GM18511 (cell line): ENCODE measurements around the gene F3.
"Not testable (repeated sequence)": the region's sequence is repeated elsewhere in the genome, so short reads cannot be mapped to it uniquely, and the experiment has no call there.

ENCODE experiments used
- ATAC-seq: cut with Tn5 transposase; IDR thresholded peaks from one replicate; pipeline ENCODE4 v1.9.1; 2021; ENCODE audit warnings: mild to moderate bottlenecking, moderate library complexity; ENCODE audit not compliant: unreplicated experiment

Gene F3

DNA sequence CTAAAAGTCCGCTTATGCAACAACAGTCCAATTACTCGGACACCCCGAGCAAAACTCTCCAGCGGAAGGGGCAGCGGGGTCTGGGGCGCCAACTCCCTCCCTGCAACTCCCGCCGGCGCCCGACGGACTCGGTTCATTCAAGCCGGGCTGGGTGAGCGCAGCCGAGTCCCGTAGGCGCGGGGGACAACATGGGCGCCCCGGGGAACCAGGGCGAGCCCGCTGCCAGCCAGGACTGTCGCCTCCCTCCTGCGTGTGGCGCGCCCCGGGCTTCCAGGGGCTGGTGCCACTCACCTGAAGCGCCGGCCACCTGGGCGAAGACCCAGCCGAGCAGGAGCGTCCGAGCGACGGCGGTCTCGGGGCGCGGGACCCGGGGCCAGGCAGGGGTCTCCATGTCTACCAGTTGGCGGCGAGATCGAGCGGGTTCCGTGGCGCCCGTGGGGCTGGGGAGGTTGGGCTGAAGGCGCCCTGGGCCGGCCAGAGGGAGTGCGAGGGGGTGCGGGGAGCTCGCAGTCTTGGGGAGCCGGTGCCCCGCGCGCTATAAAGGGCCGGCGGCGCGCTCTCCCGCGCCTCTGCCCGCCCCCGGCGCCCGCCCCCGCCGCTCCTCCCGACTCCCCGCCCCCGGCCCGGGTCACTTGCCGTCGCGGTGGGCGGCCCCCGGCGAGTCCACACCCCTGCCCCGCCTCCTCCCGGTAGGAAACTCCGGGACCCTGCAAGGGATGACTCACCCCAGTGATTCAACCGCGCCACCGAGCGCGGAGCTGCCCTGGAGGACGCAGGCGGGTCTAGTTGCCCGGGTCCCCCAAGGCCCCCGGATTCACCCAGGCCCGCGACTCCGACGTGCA is at the start of gene F3:
TSS of gene F3 (minus strand) at position 514 of the 842 bp plus-strand sequence. CDS start at position 391, 123 bp downstream.
- peak; percentile 86 for ATAC-seq

DNA sequence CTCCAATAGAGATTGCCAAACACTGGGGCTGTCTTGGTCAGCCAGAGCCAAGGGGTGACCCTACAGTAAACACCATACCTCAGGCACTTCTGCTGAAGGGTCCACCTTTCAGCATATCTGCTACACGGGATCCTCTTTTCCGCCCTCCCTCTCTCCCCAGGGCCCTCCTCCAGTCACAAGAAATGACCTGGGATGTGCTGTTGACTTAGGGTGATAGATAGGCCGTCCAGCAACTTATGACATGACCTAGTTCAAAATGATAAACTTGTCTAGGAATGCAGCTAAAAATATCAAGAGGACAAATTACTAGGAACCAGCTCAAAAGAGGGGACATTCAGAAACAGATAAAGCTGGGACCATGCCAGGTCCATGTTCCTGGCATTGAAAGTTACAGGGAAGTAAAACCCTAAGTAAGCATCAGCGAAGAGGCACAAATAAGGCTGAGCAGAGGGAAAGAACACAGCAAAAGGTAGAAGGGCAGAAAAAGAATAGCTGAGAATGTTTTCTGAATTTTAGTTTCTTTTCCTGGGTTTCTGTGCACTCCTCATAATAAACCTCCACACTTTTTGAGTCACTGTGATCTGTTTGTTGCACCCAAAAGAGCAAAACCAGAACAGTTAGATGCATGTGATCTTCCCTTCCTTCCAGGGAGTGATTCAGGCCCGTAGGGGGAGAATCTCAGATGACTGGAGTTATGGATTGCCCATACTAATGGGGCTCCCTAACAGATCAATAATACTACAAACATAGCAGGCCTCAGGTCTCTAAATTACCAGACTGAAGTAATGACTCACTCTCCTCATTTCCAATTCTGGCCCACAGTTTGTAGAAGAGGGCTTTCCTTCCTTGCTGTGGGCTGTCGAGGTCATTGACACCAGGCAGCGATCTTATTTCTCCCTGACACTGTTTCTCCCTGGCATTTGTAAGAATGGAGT is 48.9 kb upstream of the F3 start:
- ATAC-seq, result no peak

DNA sequence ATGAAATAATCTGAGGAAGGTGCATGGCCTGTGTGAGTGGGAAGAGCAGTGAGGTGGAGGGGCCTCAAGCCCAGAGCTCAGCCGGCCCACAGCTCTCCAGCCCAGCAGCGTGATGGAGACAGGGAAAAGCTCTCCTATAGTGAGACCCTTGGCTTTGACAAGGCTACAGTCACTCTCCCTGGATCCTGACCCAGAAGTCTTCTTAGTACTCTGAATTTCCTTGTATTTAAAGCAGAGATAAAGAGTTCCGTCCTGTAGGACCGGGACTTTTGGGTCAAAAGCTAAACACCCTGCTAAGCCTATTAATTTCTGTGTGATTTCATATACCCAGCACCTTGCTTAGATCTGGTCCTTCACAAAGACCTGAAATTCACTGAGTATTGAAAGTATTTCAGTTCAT is 48.2 kb upstream of the F3 start:
- no peak for ATAC-seq

DNA sequence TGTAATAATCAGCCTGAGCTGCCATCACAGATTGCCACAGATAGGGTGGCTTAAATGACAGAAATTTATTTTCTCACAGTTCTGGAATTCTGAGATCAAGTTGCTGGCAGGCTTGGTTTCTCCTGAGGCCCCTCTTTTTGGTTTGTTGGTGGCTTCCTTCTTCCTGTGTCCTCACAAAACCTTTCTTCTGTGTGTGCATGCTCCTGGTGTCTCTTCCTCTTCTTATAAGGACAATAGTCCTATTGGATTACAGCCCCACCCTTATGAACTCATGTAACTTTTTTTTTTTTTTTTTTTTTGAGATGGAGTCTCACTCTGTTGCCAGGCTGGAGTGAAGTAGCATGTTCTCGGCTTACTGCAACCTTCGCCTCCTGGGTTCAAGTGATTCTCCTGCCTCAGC is 41.0 kb upstream of the F3 start:
- no peak for ATAC-seq

DNA sequence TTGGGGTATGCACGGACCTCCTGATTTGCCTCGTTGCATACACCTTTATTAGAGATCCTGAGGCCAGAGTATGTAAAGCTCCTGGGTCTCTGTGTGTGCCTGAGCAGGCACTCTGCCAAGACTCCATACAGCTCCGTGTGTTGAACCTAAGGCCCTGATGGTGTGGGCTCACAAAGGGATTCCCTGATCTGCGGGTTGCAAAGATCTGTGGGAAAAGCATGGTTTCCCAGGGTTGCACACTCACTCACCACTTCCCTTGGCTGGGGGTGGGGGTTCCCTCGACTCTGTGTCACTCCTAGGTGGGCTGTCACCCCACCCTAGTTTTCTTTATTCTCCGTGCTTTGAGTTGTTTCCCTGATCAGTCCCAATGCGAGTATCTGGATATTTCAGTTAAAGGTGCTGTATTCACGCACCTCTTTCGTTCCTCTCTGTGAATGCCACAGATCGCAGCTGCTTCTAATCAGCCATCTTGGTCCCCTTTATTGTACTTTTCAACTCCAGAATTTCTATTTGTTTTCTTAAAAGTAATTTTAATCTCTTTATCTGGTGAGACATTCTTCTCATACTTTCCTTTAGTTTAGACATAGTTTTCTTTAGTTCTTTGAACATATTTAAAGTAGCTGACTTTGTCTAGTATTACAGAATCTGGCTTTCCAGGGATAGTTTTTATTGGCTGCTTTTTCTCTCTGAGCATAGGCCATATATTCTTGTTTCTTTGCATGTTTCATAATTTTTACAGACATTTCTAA is 39.0 kb upstream of the F3 start:
- no peak for ATAC-seq

DNA sequence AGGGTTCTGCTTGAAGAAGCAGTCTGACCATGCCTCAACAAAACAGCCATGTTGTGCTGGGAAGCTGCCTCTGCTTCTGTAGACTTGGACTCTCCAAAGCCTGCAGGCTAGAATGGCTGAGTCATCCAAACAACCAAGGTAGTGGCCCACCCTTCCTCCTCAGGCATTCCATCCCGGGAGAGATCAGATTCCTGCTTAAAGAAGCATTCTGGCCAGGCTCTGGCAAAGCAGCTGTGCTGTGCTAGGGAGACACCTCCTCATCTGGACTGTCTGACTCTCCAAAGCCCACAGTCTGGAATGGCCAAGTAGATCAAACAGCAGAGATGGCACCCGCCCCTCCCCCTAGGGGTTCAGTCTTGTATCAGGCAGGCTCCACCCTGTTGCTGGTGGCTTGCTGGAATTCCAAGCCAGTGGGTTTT is 38.3 kb upstream of the F3 start:
- no peak for ATAC-seq

DNA sequence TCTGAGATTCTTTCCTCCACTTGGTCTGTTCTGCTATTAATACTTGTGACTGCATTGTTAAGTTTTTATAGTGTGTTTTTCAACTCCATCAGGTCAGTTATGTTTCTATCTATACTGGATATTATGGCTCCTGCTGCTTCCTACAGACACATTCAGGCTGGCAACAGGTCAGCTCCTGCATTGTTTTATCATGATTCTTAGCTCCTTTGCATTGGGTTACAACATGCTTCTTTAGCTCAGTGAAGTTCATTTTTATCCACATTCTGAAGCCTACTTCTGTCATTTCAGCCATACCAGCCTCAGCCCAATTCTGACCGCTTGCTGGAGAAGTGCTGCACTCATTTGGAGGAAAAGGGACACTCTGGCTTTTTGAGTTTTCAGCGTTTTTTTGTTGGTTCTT is 37.3 kb upstream of the F3 start:
- ATAC-seq, result no peak

DNA sequence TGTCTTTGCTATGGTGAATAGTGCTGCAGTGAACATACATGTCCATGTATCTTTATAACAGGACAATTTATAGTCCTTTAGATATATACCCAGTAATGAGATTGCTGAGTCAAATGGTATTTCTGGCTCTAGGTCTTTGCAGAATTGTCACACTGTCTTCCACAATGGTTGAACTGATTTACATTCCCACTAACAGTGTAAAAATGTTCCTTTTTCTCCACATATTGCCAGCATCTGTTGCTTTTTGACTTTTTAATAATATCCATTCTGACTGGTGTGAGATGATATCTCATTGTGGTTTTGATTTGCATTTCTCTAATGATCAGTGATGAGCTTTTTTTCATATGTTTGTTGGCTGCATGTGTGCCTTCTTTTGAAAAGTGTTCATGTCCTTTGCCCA is 32.4 kb upstream of the F3 start:
- not testable (repeated sequence) for ATAC-seq

DNA sequence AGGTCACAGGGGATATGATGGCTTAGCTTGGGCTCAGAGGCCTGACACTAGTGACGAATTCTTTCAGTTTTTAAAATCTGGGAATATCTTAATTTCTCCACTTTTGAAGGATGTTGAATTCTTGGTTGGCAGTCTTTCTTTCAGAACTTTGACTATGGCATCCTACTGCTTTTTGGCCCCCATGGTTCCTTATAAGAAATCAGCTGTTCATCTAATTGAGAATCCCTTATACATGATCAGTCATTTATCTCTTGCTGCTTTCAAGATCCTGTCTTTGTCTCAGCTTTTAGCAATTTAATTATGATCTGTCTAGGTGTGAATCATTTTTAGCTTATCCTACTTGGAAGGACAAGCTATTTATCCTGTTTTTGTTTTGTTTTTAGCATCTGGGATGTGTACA is 31.2 kb upstream of the F3 start:
- ATAC-seq, result no peak

DNA sequence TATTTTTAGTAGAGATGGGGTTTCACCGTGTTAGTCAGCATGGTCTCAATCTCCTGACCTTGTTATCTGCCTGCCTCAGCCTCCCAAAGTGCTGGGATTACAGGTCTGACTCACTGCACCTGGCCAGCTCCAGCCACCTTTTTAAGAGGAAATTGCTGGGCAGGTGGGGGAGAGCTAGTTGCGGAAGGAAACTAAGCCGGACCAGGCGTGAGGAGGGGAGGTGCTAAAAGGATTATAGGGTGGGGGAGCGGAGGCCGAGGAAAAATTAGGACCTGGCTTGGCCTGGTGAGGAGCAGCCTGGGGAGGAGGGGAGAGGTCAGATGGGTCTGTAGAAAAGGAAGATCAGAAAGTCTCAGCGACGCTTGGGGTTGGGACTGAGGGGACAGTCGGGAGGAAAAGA is 29.4 kb upstream of the F3 start:
- ATAC-seq, result not testable (repeated sequence)

DNA sequence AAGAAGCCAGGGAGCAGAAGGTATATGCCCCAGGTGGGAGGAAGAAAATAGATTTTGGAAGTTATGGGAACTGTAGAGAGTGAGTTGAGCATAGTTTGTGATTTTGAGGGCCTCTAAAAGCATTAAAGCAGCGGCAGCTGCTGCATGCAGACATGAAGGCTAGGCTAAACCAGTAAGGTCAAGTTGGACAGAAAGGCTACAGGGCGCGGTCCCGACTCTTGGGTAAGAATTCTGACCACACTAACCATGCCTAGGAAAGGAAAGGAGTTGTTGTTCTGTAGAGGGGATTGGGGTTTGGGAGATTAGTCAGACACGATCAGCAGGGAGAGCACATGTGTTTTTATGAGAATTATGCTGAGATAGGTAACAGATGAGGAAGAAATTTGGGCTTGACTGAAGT is 27.2 kb upstream of the F3 start:
- ATAC-seq, result not testable (repeated sequence)

DNA sequence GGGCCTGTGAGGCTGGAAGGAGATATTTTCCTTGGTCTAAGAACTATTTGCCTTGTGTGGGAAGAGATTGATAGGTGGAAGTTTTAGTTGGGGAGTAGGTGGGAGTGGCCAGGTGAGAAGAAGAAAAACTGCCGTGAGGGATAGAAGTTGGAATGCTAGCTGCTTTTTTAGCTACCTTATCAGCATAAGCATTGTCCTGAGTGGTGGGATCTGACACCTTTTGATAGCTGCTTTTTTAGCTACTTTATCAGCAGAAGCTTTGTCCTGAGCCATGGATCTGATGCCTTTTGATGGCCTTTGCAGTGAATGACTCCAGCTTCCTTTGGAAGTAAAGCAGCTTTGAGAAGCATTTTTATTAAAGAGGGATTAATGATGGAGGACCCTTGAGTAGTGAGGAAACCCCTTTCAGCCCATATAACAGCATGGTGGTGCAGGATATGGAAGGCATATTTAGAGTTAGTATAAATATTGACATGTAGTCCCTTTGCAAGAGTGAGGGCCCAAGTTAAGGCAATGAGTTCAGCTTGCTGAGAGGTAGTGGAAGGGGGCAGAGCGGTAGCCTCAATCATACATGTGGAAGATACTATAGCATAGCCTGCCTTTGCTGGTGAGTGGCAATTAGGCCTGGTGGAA is 26.5 kb upstream of the F3 start:
- not testable (repeated sequence) for ATAC-seq

DNA sequence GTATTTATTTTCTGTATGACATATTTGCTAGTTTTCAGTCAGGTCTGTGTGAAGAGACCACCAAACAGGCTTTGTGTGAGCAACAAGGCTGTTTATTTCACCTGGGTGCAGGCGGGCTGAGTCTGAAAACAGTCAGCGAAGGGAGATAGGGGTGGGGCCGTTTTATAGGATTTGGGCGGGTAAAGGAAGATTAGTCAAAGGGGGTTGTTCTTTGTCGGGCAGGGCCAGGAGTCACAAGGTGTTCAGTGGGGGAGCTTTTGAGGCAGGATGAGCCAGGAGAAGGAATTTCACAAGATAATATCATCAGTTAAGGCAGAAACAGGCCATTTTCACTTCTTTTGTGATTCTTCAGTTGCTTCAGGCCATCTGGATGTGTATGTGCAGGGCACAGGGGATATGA is 24.9 kb upstream of the F3 start:
- not testable (repeated sequence) for ATAC-seq

DNA sequence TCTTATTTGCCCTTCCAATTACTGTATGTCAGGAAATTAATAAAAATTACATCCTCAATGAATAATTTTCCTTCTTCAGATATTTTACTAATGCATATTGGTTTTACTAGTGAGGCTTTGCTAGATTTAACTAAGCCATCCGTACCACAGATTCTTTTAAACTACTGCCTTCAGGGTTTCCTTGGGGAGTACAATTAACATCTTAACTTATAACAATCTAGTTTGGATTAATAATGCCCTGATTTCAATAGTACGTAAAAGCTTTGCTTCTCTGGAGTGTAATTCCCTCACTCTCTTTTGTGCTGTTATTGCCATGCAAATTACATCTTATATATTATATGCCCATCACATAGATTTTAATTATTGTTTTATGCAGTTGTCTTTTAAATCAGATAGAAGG is 24.3 kb upstream of the F3 start:
- no peak for ATAC-seq

DNA sequence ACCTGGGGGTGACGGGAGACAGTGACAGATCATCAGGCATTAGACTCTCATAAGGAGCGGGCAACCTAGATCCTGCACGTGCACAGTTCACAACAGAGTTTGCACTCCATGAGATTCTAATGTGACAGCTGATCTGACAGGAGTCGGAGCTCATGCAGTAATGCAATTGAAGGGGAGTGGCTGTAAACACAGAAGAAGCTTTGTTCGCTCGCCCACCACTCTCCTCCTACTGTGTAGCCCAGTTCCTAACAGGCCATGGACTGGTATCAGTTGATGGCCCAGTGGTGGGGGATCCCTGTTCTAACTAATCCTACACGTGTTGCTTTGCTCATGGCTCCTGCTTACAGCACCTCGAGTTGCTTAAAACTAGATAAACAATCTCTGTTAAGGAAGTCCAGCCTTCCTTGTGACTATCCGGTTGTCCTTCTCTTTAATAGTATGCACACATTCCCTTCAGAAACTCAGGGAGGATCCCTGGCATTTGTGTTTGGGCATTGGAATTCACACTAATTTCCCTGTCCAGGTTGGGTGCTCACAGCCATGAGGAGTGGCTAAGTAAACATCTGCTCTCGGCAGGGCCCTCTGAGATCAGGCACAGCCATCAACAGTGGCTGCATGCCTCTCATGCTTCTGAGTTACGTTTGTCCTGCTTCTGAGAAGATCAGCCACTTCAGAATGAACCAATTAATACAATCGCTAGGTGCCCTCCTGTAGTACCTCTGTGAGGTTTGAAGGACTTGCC is 21.1 kb upstream of the F3 start:
- ATAC-seq, result no peak

DNA sequence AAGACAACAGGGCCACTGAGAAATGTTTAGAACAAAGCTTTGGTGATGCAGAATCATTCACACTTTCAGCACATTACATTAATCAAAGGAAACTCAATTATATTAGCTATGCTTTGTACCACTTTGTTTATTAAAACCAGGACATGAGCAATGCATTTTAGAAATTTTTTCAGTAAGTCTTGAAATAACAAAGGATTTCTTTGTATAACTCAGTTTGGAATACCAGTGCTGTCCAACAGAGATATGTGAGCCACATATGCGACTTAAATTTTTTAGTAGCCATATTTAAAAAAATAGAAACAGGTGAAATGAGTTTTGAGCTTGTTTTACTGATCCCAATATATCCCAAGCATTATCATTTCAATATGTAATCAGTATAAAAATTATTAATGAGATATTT is 18.8 kb upstream of the F3 start:
- no peak for ATAC-seq

DNA sequence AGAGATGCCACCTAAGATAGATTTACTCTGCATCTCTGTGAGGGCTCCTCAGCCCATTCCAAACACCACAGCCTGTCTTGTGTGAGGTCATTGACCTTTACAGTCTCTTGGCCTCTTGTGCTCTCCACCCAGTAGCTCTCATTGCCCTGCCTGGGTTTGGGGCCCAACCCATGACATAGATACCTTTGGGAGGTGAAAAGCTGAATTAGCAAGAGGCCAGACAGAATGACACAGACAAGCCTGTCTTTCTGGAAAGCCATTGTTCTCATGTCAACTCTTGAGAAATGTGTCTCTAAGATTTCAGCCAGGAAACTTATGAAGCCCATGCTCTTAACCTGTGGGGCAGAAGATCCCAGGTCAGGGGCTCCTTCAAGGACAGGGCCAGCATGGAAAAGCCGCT is 18.4 kb upstream of the F3 start:
- ATAC-seq, result no peak

DNA sequence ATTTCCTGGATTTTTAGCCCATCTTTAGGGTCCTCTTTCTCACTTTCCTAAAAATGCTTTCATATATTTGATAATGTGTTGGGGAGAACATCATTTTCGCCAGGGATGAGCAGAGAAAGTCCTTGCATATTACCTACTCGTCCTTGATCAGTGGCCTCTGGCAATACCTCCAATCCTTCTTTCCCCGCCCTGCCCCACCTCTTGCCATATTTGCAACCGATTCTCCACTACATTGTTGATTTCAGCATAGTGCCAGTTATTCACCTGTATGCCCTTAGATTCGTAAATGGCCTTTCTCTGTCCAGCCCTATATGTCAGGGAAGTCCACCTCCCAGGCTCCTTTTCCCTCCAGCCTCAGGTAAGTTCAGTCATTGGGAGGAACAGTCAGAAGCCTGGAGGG is 13.5 kb upstream of the F3 start:
- ATAC-seq, result no peak

DNA sequence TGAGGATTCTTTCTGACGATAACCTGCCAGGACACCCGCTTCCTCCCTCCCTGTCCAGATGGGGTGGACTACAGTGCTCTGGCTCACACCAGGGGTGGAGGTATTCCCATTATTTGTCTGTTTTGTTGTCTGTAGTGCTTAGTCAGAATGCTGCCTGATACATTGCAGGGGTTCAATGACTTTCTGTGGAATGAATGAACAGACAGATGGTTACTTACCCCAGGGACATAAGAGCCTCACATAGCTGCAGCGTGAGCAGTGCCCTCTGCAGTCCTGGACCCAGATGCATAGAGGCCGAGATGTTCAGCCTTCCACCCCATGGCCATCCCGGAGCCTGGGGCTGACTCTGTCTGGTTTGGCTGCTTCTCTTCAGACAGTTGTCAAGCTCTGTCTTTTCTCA is 13.0 kb upstream of the F3 start:
- ATAC-seq, result no peak

DNA sequence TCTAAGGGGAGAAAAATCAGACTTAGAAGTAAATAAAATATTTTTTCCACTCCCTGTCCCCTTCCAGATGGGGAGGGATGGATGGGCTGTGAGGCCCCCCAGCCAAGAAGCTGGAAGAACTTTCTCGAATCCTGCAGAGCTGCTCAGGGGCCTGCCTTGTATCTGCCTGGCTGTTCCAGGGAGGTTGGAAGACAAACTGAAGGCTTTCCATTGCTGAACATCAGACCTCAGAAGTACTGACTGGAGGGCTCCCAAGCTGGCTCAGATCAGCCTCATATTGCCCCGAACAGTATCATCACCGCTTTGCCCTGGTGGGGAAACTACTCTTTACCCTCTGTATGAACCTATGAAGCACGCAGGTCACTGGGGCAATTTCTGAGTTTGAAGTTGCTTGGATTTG is 12.4 kb upstream of the F3 start:
- ATAC-seq, result no peak
